A549 (cell line): ENCODE data around the gene RPS6KC1.

Experiments used
- CEBPB ChIP-seq, 2 experiments: fragments of >200 bp in 1 of 2; sonication (Bioruptor Twin) in 1 of 2; formaldehyde crosslinking in 1 of 2; IDR thresholded peaks; 2 replicates each; pipeline ENCODE4 v1.6.1; 2012 to 2016
- CHD4 ChIP-seq: fragments of 200-600 bp; sonication (generic); IDR thresholded peaks from 2 replicates; pipeline ENCODE4 v1.6.1; 2016; ENCODE audit warnings: antibody characterized with exemption, mild to moderate bottlenecking, borderline replicate concordance
- E2F6 ChIP-seq: IDR thresholded peaks from 2 replicates; pipeline ENCODE4 v1.6.1; 2012; ENCODE audit warnings: low read depth, borderline replicate concordance
- EP300 ChIP-seq, 2 experiments: fragments of >200 bp; sonication (Bioruptor Twin); formaldehyde crosslinking; IDR thresholded peaks; 2 replicates in 1 of 2; 3 replicates in 1 of 2; pipeline ENCODE4 v1.6.1; 2016 to 2017
- JUN ChIP-seq, 2 experiments: fragments of >200 bp; sonication (Bioruptor Twin); formaldehyde crosslinking; IDR thresholded peaks; 2 replicates in 1 of 2; 3 replicates in 1 of 2; pipeline ENCODE4 v1.6.1; 2016 to 2017
- KDM1A ChIP-seq: fragments of 200-600 bp; sonication (generic); IDR thresholded peaks from 2 replicates; pipeline ENCODE4 v1.6.1; 2016; ENCODE audit warnings: low read depth, mild to moderate bottlenecking
- MYC ChIP-seq: IDR thresholded peaks from 2 replicates; pipeline ENCODE4 v1.6.1; 2012; ENCODE audit warnings: mild to moderate bottlenecking, inconsistent platforms, low read length, improper control_type of control experiment, borderline replicate concordance
- POLR2A ChIP-seq: IDR thresholded peaks from 2 replicates; pipeline ENCODE4 v1.6.1; 2012; ENCODE audit warnings: mild to moderate bottlenecking, low read length
- POLR2AphosphoS2 ChIP-seq: conservative IDR thresholded peaks from 2 replicates; pipeline ENCODE4 v1.6.1; 2012; ENCODE audit warnings: low read length, improper control_type of control experiment, inconsistent platforms
- RFX5 ChIP-seq: fragments of 450-650 bp; IDR thresholded peaks from 2 replicates; pipeline ENCODE4 v1.7.1; 2014; ENCODE audit warnings: antibody characterized with exemption, mild to moderate bottlenecking, moderate library complexity
- SMC3 ChIP-seq: fragments of >200 bp; sonication (Bioruptor Twin); formaldehyde crosslinking; IDR thresholded peaks from 3 replicates; pipeline ENCODE4 v1.6.1; 2018; ENCODE audit warnings: inconsistent platforms
- ZFP36 ChIP-seq: fragments of 450-650 bp; IDR thresholded peaks from 2 replicates; pipeline ENCODE4 v1.6.1; 2014; ENCODE audit warnings: borderline replicate concordance; ENCODE audit not compliant: partially characterized antibody
- TF ChIP-seq, protein P1 (sequence below): fragments of >200 bp; sonication (Bioruptor Twin); formaldehyde crosslinking; IDR thresholded peaks from 3 replicates; pipeline ENCODE4 v1.5.1; 2016
- TF ChIP-seq, protein P2 (sequence below): IDR thresholded peaks from 2 replicates; pipeline ENCODE4 v1.6.1; 2012

DNA sequence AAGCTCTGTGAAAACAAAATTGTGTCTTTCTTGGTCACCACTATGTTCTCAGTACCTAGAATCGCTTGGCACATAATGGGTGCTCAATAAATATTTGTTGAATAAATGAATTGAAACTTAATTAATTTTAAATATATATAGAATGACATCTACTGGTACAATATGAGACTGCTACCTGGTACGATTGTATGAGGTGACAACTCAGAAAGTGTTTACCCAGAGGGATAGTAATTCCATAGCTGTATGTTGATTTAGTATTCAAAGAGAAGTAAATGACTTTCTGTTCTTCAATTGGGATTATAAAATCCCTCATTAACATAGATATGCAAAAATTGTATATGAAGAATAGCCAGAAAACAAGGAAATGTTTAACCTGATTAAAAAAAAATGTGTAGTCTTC, 128.7 kb downstream of the RPS6KC1 start:
- no peak for TF ChIP-seq E2F6
- TF ChIP-seq SMC3, result no peak
- TF ChIP-seq, protein P1, sequence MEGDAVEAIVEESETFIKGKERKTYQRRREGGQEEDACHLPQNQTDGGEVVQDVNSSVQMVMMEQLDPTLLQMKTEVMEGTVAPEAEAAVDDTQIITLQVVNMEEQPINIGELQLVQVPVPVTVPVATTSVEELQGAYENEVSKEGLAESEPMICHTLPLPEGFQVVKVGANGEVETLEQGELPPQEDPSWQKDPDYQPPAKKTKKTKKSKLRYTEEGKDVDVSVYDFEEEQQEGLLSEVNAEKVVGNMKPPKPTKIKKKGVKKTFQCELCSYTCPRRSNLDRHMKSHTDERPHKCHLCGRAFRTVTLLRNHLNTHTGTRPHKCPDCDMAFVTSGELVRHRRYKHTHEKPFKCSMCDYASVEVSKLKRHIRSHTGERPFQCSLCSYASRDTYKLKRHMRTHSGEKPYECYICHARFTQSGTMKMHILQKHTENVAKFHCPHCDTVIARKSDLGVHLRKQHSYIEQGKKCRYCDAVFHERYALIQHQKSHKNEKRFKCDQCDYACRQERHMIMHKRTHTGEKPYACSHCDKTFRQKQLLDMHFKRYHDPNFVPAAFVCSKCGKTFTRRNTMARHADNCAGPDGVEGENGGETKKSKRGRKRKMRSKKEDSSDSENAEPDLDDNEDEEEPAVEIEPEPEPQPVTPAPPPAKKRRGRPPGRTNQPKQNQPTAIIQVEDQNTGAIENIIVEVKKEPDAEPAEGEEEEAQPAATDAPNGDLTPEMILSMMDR, result no peak
- TF ChIP-seq, protein P2, sequence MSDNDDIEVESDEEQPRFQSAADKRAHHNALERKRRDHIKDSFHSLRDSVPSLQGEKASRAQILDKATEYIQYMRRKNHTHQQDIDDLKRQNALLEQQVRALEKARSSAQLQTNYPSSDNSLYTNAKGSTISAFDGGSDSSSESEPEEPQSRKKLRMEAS, result no peak
- no peak for TF ChIP-seq POLR2A
- TF ChIP-seq CHD4, result no peak
- no peak for TF ChIP-seq KDM1A
- TF ChIP-seq RFX5, result no peak
- TF ChIP-seq POLR2AphosphoS2, result no peak
- no peak for TF ChIP-seq JUN (IDR thresholded peaks at IDR 0.05)
- TF ChIP-seq EP300 (IDR thresholded peaks at IDR 0.05), result no peak
- no peak for TF ChIP-seq MYC
- no peak for TF ChIP-seq ZFP36
- no peak for TF ChIP-seq CEBPB (IDR thresholded peaks at IDR 0.05)
